SU-DHL-6 (cell line): Measurements from ENCODE around the gene FKBP11.

Source experiments
- EZH2phosphoT487 ChIP-seq: fragments of 200-600 bp; sonication (generic), shearing (Covaris generic); conservative IDR thresholded peaks from 2 replicates; pipeline ENCODE4 v1.6.1; 2018; ENCODE audit warnings: mild to moderate bottlenecking, antibody characterized with exemption, low read length, moderate library complexity, mixed read lengths
- TF ChIP-seq, protein P1 (sequence below): fragments of 200-600 bp; sonication (generic); IDR thresholded peaks from one replicate; pipeline ENCODE4 v1.5.1; 2017; ENCODE audit warnings: antibody characterized with exemption, mild to moderate bottlenecking, low read length, moderate library complexity; ENCODE audit not compliant: insufficient read depth, poor library complexity, severe bottlenecking

DNA sequence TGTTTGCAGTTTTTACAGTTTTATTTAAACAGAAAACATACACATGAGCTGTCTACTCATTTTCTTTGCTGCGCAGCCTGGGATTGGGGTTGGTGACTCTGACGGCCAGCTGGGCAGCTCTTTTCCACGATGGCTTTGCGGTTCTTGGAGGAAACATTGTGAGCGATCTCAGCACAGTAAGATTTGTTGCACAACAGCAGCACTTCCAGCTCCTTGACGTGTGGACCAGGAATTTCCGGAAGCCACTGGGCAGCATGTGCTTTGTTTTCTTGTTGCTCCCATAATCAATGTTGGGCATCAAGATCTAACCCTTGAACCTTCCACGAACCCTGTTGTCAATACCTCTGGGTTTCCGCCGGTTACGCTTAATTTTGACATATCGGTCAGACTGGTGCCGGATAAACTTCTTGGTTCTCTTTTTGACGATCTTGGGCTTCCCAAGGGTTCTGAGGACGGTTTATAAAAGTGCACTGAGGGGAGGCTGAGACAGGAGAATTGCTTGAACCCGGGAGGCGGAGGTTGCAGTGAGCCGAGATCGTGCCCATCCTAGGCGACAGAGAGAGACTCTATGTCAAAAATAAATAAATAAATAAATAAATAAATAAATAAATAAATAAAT lies 21.8 kb downstream of the FKBP11 start:
- TF ChIP-seq, protein P1, sequence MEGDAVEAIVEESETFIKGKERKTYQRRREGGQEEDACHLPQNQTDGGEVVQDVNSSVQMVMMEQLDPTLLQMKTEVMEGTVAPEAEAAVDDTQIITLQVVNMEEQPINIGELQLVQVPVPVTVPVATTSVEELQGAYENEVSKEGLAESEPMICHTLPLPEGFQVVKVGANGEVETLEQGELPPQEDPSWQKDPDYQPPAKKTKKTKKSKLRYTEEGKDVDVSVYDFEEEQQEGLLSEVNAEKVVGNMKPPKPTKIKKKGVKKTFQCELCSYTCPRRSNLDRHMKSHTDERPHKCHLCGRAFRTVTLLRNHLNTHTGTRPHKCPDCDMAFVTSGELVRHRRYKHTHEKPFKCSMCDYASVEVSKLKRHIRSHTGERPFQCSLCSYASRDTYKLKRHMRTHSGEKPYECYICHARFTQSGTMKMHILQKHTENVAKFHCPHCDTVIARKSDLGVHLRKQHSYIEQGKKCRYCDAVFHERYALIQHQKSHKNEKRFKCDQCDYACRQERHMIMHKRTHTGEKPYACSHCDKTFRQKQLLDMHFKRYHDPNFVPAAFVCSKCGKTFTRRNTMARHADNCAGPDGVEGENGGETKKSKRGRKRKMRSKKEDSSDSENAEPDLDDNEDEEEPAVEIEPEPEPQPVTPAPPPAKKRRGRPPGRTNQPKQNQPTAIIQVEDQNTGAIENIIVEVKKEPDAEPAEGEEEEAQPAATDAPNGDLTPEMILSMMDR, result no peak
- no peak for TF ChIP-seq EZH2phosphoT487
